Body of pancreas (tissue), 4 donors: ENCODE results near the gene AQP1. TPM values are rescaled to one million over a fixed set of nuclear protein-coding genes. Genes with fewer than 3 reads are reported as not detected.
A peak's percentile ranks its signal among the peaks of the same experiment; 100 is the strongest.

ENCODE experiments used
- ATAC-seq: fragments of 150-250 bp; one replicate; pipeline ENCODE4 v1.9.1; 2016
- DNase-seq, 4 donors: peaks; one replicate each; pipeline ENCODE4 v3.0.0-alpha.2; 2019
- H3K27ac ChIP-seq, 4 donors: fragments of 200-600 bp; sonication (generic); 1 replicate in 3 of 4; 2 replicates in 1 of 4; pipeline versions ENCODE4 v1.5.1 to v1.6.1; 2016 to 2019; ENCODE audit warnings: mild to moderate bottlenecking in 1 of 4, mixed read lengths in 1 of 4, moderate library complexity in 1 of 4
- H3K27me3 ChIP-seq, 2 donors: fragments of 200-600 bp; sonication (generic); one replicate each; pipeline ENCODE4 v1.6.0; 2016; ENCODE audit warnings: mild to moderate bottlenecking in 1 of 2
- H3K36me3 ChIP-seq, 2 donors: fragments of 200-600 bp; sonication (generic); replicated peaks in 1 of 2; 2 replicates each; pipeline ENCODE4 v1.5.1; 2016; ENCODE audit warnings: low read depth in 2 of 2; ENCODE audit not compliant: insufficient read depth in 1 of 2
- H3K4me1 ChIP-seq: fragments of 200-600 bp; sonication (generic); one replicate; pipeline ENCODE4 v1.6.0; 2016
- H3K4me3 ChIP-seq, 2 donors: fragments of 200-600 bp; sonication (generic); 1 replicate in 1 of 2; 2 replicates in 1 of 2; pipeline ENCODE4 v1.5.1; 2016 to 2019
- H3K9me3 ChIP-seq, 3 donors: fragments of 200-600 bp; sonication (generic); 1 replicate in 2 of 3; 2 replicates in 1 of 3; pipeline ENCODE4 v1.5.1; 2016
- POLR2A ChIP-seq, 3 donors: fragments of 450-650 bp; IDR thresholded peaks; one replicate each; pipeline ENCODE4 v1.6.1; 2016; ENCODE audit warnings: antibody characterized with exemption in 3 of 3, mild to moderate bottlenecking in 2 of 3
- WGBS, 2 donors: methylation state at CpG; one replicate each; pipeline ENCODE4 v1.1.5; 2017; 5-methylcytosine and 5-hydroxymethylcytosine counted together
- intact Hi-C: fragments of 100-400 bp; cut with DNase I; formaldehyde crosslinking; loops from one replicate; pipeline ENCODE4 v1.15.1; 2023
- total RNA-seq, 2 donors: library from RNA; depleted of rRNA; stranded (reverse); fragments of >200 nt; gene quantifications; one replicate each; pipeline ENCODE4 v1.1.0, GENCODE V29; 2016
- TF ChIP-seq, protein P1 (sequence below), 7 experiments: fragments of 450-650 bp in 4 of 7; fragments of 200-600 bp in 3 of 7; sonication (generic) in 3 of 7; IDR thresholded peaks; one replicate each; pipeline ENCODE4 v1.5.1; 2016 to 2019; ENCODE audit warnings: antibody characterized with exemption in 7 of 7

The AQP1 gene
- total RNA-seq, 2 donors from 2014 or later = 197 to 204 TPM

DNA sequence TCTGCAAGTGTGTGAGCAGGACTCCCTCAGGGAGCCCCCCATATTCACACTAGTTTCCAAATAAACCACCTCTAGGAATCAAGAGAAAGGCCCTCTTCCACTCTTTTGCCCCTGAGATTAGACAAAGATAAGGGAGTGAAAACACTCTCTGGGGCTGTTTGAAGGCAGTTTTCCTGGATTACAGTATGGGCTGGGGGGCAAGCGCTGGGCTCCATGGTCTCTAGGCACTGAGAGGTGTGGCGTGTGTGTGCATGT lies 1.0 kb downstream of the AQP1 start:
- Histone ChIP-seq H3K27me3 (no peaks in the 10 kb centered on the region), H3K4me3 (peak overlapping the region; percentile 0 to 38), H3K36me3 (no peaks in the 10 kb centered on the region), H3K4me1 (peaks cover 96% of the 10 kb centered on the region), H3K9me3 (no peaks in the 10 kb centered on the region), H3K27ac (peak overlapping the region; percentile 52 to 75 (median 72))
- DNase-seq (no peak), ATAC-seq (no peak)
- WGBS, 2 donors = 20 to 55% methylated on average over 1 to 2 of the region's 2 CpGs
- intact Hi-C loops = no loop called here
- TF ChIP-seq, protein P1, sequence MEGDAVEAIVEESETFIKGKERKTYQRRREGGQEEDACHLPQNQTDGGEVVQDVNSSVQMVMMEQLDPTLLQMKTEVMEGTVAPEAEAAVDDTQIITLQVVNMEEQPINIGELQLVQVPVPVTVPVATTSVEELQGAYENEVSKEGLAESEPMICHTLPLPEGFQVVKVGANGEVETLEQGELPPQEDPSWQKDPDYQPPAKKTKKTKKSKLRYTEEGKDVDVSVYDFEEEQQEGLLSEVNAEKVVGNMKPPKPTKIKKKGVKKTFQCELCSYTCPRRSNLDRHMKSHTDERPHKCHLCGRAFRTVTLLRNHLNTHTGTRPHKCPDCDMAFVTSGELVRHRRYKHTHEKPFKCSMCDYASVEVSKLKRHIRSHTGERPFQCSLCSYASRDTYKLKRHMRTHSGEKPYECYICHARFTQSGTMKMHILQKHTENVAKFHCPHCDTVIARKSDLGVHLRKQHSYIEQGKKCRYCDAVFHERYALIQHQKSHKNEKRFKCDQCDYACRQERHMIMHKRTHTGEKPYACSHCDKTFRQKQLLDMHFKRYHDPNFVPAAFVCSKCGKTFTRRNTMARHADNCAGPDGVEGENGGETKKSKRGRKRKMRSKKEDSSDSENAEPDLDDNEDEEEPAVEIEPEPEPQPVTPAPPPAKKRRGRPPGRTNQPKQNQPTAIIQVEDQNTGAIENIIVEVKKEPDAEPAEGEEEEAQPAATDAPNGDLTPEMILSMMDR (IDR thresholded peaks at IDR 0.05) = no peak
- no peak for TF ChIP-seq POLR2A (IDR thresholded peaks at IDR 0.05)

DNA sequence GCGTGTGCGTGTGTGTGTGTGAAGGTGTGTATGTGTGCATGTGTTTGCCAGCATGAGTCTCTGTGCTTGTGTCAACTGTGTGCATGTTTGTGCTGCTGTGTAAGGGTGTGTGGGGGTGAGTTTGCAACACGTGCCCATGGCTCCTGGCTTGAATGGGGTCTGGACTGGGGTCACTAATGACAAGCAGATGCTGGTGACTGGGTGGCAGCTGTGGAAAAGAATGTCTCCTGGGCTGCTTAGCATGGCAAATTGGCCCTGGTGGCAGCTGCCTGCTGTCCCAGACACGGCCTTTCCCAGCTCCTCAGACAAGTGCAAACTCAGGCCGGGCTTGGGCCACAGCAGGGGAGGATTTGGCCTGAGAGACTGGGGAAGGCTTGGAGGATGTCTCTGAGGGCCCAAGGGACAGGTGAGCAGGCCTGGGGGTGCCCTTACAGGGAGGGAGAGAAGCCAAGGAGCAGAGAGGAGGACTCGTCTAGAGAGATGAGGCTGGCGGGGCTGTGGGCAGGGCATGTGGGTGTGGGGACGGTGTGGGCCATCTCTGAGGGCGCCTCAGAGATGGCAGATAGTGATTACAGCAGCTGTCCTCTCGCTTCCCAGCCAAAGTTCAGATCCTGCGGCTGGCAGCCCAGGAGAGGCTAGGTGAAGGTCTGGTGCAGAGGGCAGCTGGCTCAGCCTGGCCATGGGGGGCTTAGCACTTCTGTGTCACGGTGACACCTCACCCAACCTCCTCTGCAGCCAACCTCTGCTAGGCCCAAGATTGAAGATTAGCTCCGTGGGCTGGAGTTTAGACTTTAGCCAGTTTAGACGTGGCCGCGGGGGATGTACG lies 1.5 kb downstream of the AQP1 start:
- TF ChIP-seq, protein P1 (IDR thresholded peaks at IDR 0.05) = peak in 1 of 7 experiments; percentile 8
- no peak for TF ChIP-seq POLR2A (IDR thresholded peaks at IDR 0.05)
- H3K27ac ChIP-seq = peak overlapping the region; percentile 52 to 75 (median 72)
- H3K4me1 ChIP-seq = peaks cover 92% of the 10 kb centered on the region
- no peaks in the 10 kb centered on the region for H3K9me3 ChIP-seq
- intact Hi-C loops = no loop called here
- H3K4me3 ChIP-seq = peak overlapping the region in 1 of 2 donors; percentile 38
- 39 to 42% methylated on average over 8 to 17 of the region's 17 CpGs for WGBS, 2 donors
- no peak for ATAC-seq
- no peaks in the 10 kb centered on the region for H3K36me3 ChIP-seq
- no peaks in the 10 kb centered on the region for H3K27me3 ChIP-seq
- DNase-seq = peak; percentile 39 to 68 (median 51)

DNA sequence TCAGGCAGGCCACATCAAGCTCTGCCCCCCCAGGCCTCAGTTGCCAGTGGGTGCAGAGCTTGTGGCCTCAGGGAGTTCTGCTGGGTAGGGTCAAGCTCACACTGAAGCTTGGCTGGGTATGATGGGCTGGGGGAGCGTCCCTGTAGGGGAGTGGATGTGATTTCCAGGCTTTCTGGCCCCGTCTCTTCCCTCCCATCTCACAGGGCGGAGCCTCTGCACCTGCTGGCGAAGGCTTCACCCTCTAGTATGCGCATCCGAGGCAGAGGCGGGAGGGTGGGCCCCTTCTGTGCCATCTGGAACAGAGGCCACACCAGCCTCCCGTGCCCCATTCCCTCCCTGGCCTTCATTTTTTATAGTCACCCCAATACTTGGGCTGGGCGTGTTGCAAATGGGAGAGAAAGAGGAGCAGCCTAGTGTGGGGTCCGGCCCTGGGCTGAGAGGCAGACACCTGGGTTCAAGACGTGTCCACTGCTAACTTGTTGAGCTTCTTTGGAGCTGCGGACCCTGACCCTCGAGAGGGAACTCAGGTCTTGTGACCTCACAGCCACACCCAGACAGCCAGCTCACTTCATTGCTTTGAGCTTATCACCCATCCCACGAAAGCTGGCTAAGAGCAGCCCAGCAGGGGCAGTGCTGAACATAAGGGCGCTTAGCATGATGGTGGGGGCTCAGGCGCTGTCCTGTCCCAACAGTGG lies 2.3 kb downstream of the AQP1 start:
- no peak for ATAC-seq
- Histone ChIP-seq H3K4me3 (peak overlapping the region in 1 of 2 donors; percentile 38), H3K27ac (peak overlapping the region in 3 of 4 donors; percentile 71 to 75 (median 72)), H3K9me3 (no peaks in the 10 kb centered on the region), H3K36me3 (no peaks in the 10 kb centered on the region), H3K27me3 (no peaks in the 10 kb centered on the region), H3K4me1 (peaks cover 92% of the 10 kb centered on the region)
- DNase-seq = no peak
- 59 to 65% methylated on average over 16 of the region's 16 CpGs for WGBS, 2 donors
- TF ChIP-seq, protein P1 (IDR thresholded peaks at IDR 0.05) = no peak
- TF ChIP-seq POLR2A (IDR thresholded peaks at IDR 0.05) = peak in 1 of 3 donors; percentile 20
- intact Hi-C loops = no loop called here

DNA sequence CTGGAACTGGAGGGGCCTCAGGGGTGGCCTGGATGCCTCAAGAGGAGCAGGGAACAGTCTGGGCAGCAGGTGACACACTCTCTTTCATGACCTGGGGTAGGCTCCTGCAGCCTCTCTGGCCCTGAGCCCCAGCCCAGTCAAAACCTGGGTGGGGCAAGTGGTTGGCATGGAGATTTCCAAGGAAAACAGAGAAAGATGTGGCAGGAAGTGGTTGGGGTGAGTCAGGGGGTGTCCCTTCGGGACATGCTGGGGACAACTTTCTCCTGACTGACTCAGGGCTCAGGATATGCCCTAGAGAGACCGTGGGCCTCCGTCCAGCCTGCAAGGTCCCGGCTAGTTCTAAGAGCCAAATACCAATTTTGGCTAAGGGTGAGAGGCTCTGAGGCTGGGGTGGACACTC lies 2.9 kb downstream of the AQP1 start:
- peak overlapping the region in 1 of 2 donors; percentile 0 for H3K4me3 ChIP-seq
- no peak for ATAC-seq
- no peaks in the 10 kb centered on the region for H3K27me3 ChIP-seq
- 58 to 70% methylated on average over 4 of the region's 4 CpGs for WGBS, 2 donors
- no peak for DNase-seq
- H3K9me3 ChIP-seq = no peaks in the 10 kb centered on the region
- intact Hi-C loops = no loop called here
- TF ChIP-seq, protein P1 (IDR thresholded peaks at IDR 0.05) = no peak
- no peak for TF ChIP-seq POLR2A (IDR thresholded peaks at IDR 0.05)
- H3K4me1 ChIP-seq = peaks cover 92% of the 10 kb centered on the region
- H3K27ac ChIP-seq = peak overlapping the region in 3 of 4 donors; percentile 71 to 75 (median 72)
- H3K36me3 ChIP-seq = no peaks in the 10 kb centered on the region
